ENCODE results near the gene PRKCE. TPM values are rescaled to one million over a fixed set of nuclear protein-coding genes. Genes with fewer than 3 reads are reported as not detected.

PRKCE gene
- total and polyA plus RNA-seq, 2 donors (not counting 3 experiments of a cell fraction or from before 2014, with no cell fraction given): 27.9 to 33.9 TPM

GRCh38 chr2:45935791-45936622 is 284.5 kb downstream of the PRKCE start:
- intact Hi-C loops (cut with micrococcal nuclease): loop anchor here (1.0 to 2.0 kb wide), 6 partner anchors 146 to 955 kb away; no protein-coding TSS in a partner anchor
- Histone ChIP-seq H3K36me3 (ENCODE audit: control insufficient read depth in 2 of 2, extremely low read depth in 1 of 2, insufficient read depth in 2 of 2, low read length in 2 of 2) (no peaks in the 10 kb centered on the region), H3K9ac (replicated peaks; ENCODE audit: extremely low read depth, insufficient read depth, low read length) (peak overlapping the region; percentile 4), H3K79me2 (ENCODE audit: control insufficient read depth, insufficient read depth, low read length) (no peaks in the 10 kb centered on the region), H3K4me3 (replicated peaks in 1 of 3; ENCODE audit: insufficient read depth in 1 of 3, low read depth in 1 of 3, low read length in 3 of 3) (no peak overlapping the region), H3K9me3 (replicated peaks; ENCODE audit: control insufficient read depth, insufficient read depth, low read length) (no peaks in the 10 kb centered on the region), H3K4me2 (ENCODE audit: insufficient read depth, low read length) (peak overlapping the region; percentile 11), H3K4me1 (ENCODE audit: control insufficient read depth, extremely low read depth, insufficient read depth, low read length) (peaks cover 20% of the 10 kb centered on the region), H3K27me3 (ENCODE audit: control insufficient read depth in 2 of 2, insufficient read depth in 2 of 2, low read length in 2 of 2) (no peaks in the 10 kb centered on the region), H4K20me1 (replicated peaks; ENCODE audit: control insufficient read depth, extremely low read depth, insufficient read depth, low read length) (no peaks in the 10 kb centered on the region), H3K9me1 (replicated peaks; ENCODE audit: control insufficient read depth, extremely low read depth, insufficient read depth, low read length) (no peaks in the 10 kb centered on the region), H3K27ac (ENCODE audit: insufficient read depth, low read depth, low read length) (peak overlapping the region; percentile 51), H2AFZ (ENCODE audit: low read depth, low read length) (no peak overlapping the region)
- TF ChIP-seq POLR2AphosphoS5 (IDR thresholded peaks at IDR 0.05; ENCODE audit: insufficient read depth, low read depth, low read length) (peak; percentile 66), MYC (IDR thresholded peaks at IDR 0.05; ENCODE audit: low read depth, low read length) (peak; percentile 28), JUN (IDR thresholded peaks at IDR 0.05; ENCODE audit: borderline replicate concordance, insufficient read depth, insufficient read length, low read depth) (peak; percentile 49), FOS (IDR thresholded peaks at IDR 0.05; ENCODE audit: borderline replicate concordance, insufficient read depth, low read length) (peak; percentile 66), EZH2 (IDR thresholded peaks at IDR 0.05; ENCODE audit: borderline replicate concordance, low read depth, low read length, severe bottlenecking) (no peak), CTCF (IDR thresholded peaks at IDR 0.05; ENCODE audit: extremely low read depth in 1 of 2, insufficient read depth in 1 of 2, low read depth in 1 of 2, low read length in 2 of 2) (peak; percentile 73 to 76), MAX (IDR thresholded peaks at IDR 0.05; ENCODE audit: insufficient read depth, insufficient read length) (peak; percentile 95), POLR2A (IDR thresholded peaks at IDR 0.05; ENCODE audit: low read depth, low read length) (no peak)
- ChIA-PET CTCF (interaction anchor here (0.5 to 4.1 kb wide), 36 partner anchors 8 to 372 kb away, joined by 3 to 49 read pairs (median 4); partner anchors contain the start of genes PRKCE and SRBD1), POLR2A (interaction anchor here (0.5 to 1.0 kb wide), 2 partner anchors 148 to 325 kb away, joined by 3 read pairs; partner anchors contain the start of gene SRBD1)
- FAIRE-seq (peak; percentile 96), DNase-seq (ENCODE audit: low read depth, low spot score) (peak; percentile 90)
- dilution Hi-C loops (cut with MboI; ENCODE audit: extremely low pct_ligation_motif_present, low sequenced_read_pairs): no loop called here
- BruUV-seq (replicated peaks): no TSS peak
